ENCODE measurements around the gene STARD3. TPM values are rescaled to one million over a fixed set of nuclear protein-coding genes. Genes with fewer than 3 reads are reported as not detected.

Gene STARD3
- total and polyA plus RNA-seq, 2 of the 13 experiments (the other 11 are each of a cell fraction or from before 2014, with no cell fraction given), result 34.6 to 100 TPM

GRCh38 chr17:39636927-39637736, at the start of gene STARD3 (continued):
- TF ChIP-seq ZSCAN20 (CRISPR knock-in tag; IDR thresholded peaks at IDR 0.05; ENCODE audit: borderline replicate concordance), result peak; percentile 56; the same call in 1 of the 2 replicates
- peak; percentile 87; the same call in 1 of the 2 replicates for TF ChIP-seq ZNF816 (CRISPR knock-in tag; IDR thresholded peaks at IDR 0.05; ENCODE audit: borderline replicate concordance)
- no peak for TF ChIP-seq MNT (IDR thresholded peaks at IDR 0.05)
- TF ChIP-seq TBX2 (CRISPR knock-in tag; IDR thresholded peaks at IDR 0.05; ENCODE audit: borderline replicate concordance), result peak; percentile 78
- no peak for TF ChIP-seq U2AF2 (IDR thresholded peaks at IDR 0.05; ENCODE audit: low read depth, low read length)
- TF ChIP-seq RBAK (CRISPR knock-in tag; IDR thresholded peaks at IDR 0.05), result no peak
- no peak for TF ChIP-seq CREB1 (IDR thresholded peaks at IDR 0.05)
- peak; percentile 62; the same call in 1 of the 2 replicates for TF ChIP-seq CREB1 (CRISPR knock-in tag; IDR thresholded peaks at IDR 0.05)
- TF ChIP-seq SNAPC5 (CRISPR knock-in tag; IDR thresholded peaks at IDR 0.05; ENCODE audit: borderline replicate concordance), result no peak
- no peak for TF ChIP-seq ISX (CRISPR knock-in tag; conservative IDR thresholded peaks at IDR 0.05)
- no peak for TF ChIP-seq SMARCE1 (IDR thresholded peaks at IDR 0.05; ENCODE audit: borderline replicate concordance)
- TF ChIP-seq ELF4 (CRISPR knock-in tag; IDR thresholded peaks at IDR 0.05; ENCODE audit: borderline replicate concordance), result no peak
- TF ChIP-seq FOXA1 (IDR thresholded peaks at IDR 0.05), result no peak
- TF ChIP-seq FOXA1 (CRISPR knock-in tag; IDR thresholded peaks at IDR 0.05), result no peak; the same call in 1 of the 2 replicates
- TF ChIP-seq POGZ (CRISPR knock-in tag; IDR thresholded peaks at IDR 0.05), result peak; percentile 77
- TF ChIP-seq ZNF605 (CRISPR knock-in tag; IDR thresholded peaks at IDR 0.05), result peak; percentile 71
- no peak for TF ChIP-seq PLSCR1 (CRISPR knock-in tag; IDR thresholded peaks at IDR 0.05; ENCODE audit: borderline replicate concordance)
- TF ChIP-seq ZNF496 (CRISPR knock-in tag; IDR thresholded peaks at IDR 0.05; ENCODE audit: insufficient replicate concordance), result no peak
- TF ChIP-seq TEF (CRISPR knock-in tag; IDR thresholded peaks at IDR 0.05), result 0 out of 2 replicates have a peak, but pooled peaks have one; percentile 35
- TF ChIP-seq NR2F6 (IDR thresholded peaks at IDR 0.05), result no peak
- TF ChIP-seq NR2F6 (CRISPR knock-in tag; IDR thresholded peaks at IDR 0.05), result no peak
- no peak for TF ChIP-seq DNMT3B (CRISPR knock-in tag; conservative IDR thresholded peaks at IDR 0.05)

All from HepG2 (cell line).